Right ventricle myocardium inferior (tissue), 1 donor: ENCODE data around the gene PLOD2. TPM values are rescaled to one million over a fixed set of nuclear protein-coding genes. Genes with fewer than 3 reads are reported as not detected.
A peak's percentile ranks its signal among the peaks of the same experiment; 100 is the strongest.
"Not testable (repeated sequence)": the region's sequence is repeated elsewhere in the genome, so short reads cannot be mapped to it uniquely, and the experiment has no call there.

ENCODE experiments used
- ATAC-seq: fragments of 200-7000 bp; cut with Tn5 transposase; one replicate; pipeline ENCODE4 v1.9.1; 2020; ENCODE audit warnings: mild to moderate bottlenecking, moderate library complexity
- DNase-seq: peaks from one replicate; pipeline ENCODE4 v3.0.0; 2021; ENCODE audit errors: missing footprints
- intact Hi-C: fragments of 100-400 bp; cut with DNase I; formaldehyde crosslinking; loops from one replicate; pipeline ENCODE4 v1.11.0; 2022
- total RNA-seq: library from RNA; stranded (reverse); fragmentation: NEBNext Ultra II Directional; extraction: Animal tissue kit (Norgen Biotek cat#: 25700); gene quantifications from one replicate; pipeline ENCODE4 v1.2.1, GENCODE V29; 2021
- donor health status: DM: no; HTN: yes; CAD: no; lungs with severe emphysema.

Gene PLOD2
- total RNA-seq, 1 donor from 2014 or later, result 19.7 TPM

GRCh38 chr3:146117406-146118285 is 43.3 kb downstream of the PLOD2 start:
- ATAC-seq, result no peak
- intact Hi-C loops, result no loop called here
- no peak for DNase-seq

- ATAC-seq (no peak), DNase-seq (no peak)
- intact Hi-C loops, result no loop called here
Measured at GRCh38 chr3:146115619-146116018, 45.4 kb downstream of the PLOD2 start.

- ATAC-seq, intact Hi-C loops, DNase-seq: not testable (repeated sequence)
Measured at GRCh38 chr3:146113804-146114203, 47.2 kb downstream of the PLOD2 start.

GRCh38 chr3:146111337-146111736 is 49.6 kb downstream of the PLOD2 start:
- intact Hi-C loops, result no loop called here
- ATAC-seq, result no peak
- DNase-seq, result no peak

- DNase-seq (no peak), ATAC-seq (no peak)
- intact Hi-C loops, result no loop called here
Measured at GRCh38 chr3:146110161-146110560, 50.8 kb downstream of the PLOD2 start.

GRCh38 chr3:146106986-146107385 is 54.0 kb downstream of the PLOD2 start:
- ATAC-seq (no peak), DNase-seq (no peak)
- intact Hi-C loops, result no loop called here

- no peak for DNase-seq
- no peak for ATAC-seq
- intact Hi-C loops, result no loop called here
Measured at GRCh38 chr3:146104068-146104467, 56.9 kb downstream of the PLOD2 start.

GRCh38 chr3:146102885-146103284 is 58.1 kb downstream of the PLOD2 start:
- DNase-seq, result no peak
- ATAC-seq, result no peak
- intact Hi-C loops, result no loop called here

- no peak for DNase-seq
- no peak for ATAC-seq
- intact Hi-C loops, result no loop called here
Measured at GRCh38 chr3:146101538-146101937, 59.4 kb downstream of the PLOD2 start.

- intact Hi-C loops, result no loop called here
- ATAC-seq (no peak), DNase-seq (no peak)
Measured at GRCh38 chr3:146100825-146101444, 60.0 kb downstream of the PLOD2 start.

GRCh38 chr3:146100180-146100579 is 60.8 kb downstream of the PLOD2 start:
- DNase-seq (no peak), ATAC-seq (no peak)
- intact Hi-C loops, result no loop called here

- peak; percentile 23 for DNase-seq
- ATAC-seq, result no peak
Measured at GRCh38 chr3:146099316-146099715, 61.7 kb downstream of the PLOD2 start.

GRCh38 chr3:146093896-146094295 is 67.1 kb downstream of the PLOD2 start:
- intact Hi-C loops, result no loop called here
- peak; percentile 15 for DNase-seq
- ATAC-seq, result no peak

More at GRCh38 chr3:146099316-146099715, 61.7 kb downstream of the PLOD2 start:
- intact Hi-C loops, result no loop called here

- no peak for DNase-seq
- intact Hi-C loops, result no loop called here
- no peak for ATAC-seq
Measured at GRCh38 chr3:146092230-146092629, 68.8 kb downstream of the PLOD2 start.

GRCh38 chr3:146091397-146091796 is 69.6 kb downstream of the PLOD2 start:
- ATAC-seq (no peak), DNase-seq (no peak)
- intact Hi-C loops, result no loop called here

GRCh38 chr3:146090521-146090920 is 70.5 kb downstream of the PLOD2 start:
- ATAC-seq (no peak), DNase-seq (no peak)
- intact Hi-C loops, result no loop called here

- no peak for ATAC-seq
- no peak for DNase-seq
- intact Hi-C loops, result no loop called here
Measured at GRCh38 chr3:146088840-146089239, 72.1 kb downstream of the PLOD2 start.

GRCh38 chr3:146087116-146087515 is 73.9 kb downstream of the PLOD2 start:
- DNase-seq (no peak), ATAC-seq (no peak)
- intact Hi-C loops, result no loop called here

GRCh38 chr3:146086211-146086610 is 74.8 kb downstream of the PLOD2 start:
- DNase-seq, result no peak
- ATAC-seq, result no peak
- intact Hi-C loops, result no loop called here

- intact Hi-C loops, result no loop called here
- DNase-seq (no peak), ATAC-seq (no peak)
Measured at GRCh38 chr3:146085678-146086077, 75.3 kb downstream of the PLOD2 start.
